Heart left ventricle (tissue), 16 donors: ENCODE data around the gene GPR141. TPM values are rescaled to one million over a fixed set of nuclear protein-coding genes. Genes with fewer than 3 reads are reported as not detected.

ENCODE experiments used
- ATAC-seq, 4 donors: fragments of 200-7000 bp; cut with Tn5 transposase; one replicate each; pipeline ENCODE4 v1.9.1; 2020 to 2022; ENCODE audit warnings: moderate library complexity in 4 of 4, mild to moderate bottlenecking in 3 of 4, moderate number of reproducible peaks in 1 of 4
- DNase-seq, 5 donors: peaks; one replicate each; pipeline ENCODE4 v3.0.0-alpha.2; 2020
- H3K27ac ChIP-seq, 12 donors: fragments of 200-600 bp; sonication (generic) in 4 of 12; one replicate each; pipeline versions ENCODE4 v1.5.0 to v1.8.0; 2016 to 2022; ENCODE audit warnings: mild to moderate bottlenecking in 2 of 12
- H3K27me3 ChIP-seq, 9 donors: fragments of 200-600 bp; sonication (generic) in 2 of 9; one replicate each; pipeline versions ENCODE4 v1.5.1 to v1.8.0; 2016 to 2022; ENCODE audit warnings: mild to moderate bottlenecking in 3 of 9
- H3K36me3 ChIP-seq, 9 donors: fragments of 200-600 bp; sonication (generic) in 2 of 9; one replicate each; pipeline versions ENCODE4 v1.5.0 to v1.8.0; 2018 to 2022; ENCODE audit warnings: mild to moderate bottlenecking in 2 of 9
- H3K4me1 ChIP-seq, 12 donors: fragments of 200-600 bp; sonication (generic) in 4 of 12; one replicate each; pipeline versions ENCODE4 v1.5.0 to v1.8.0; 2016 to 2022; ENCODE audit warnings: mild to moderate bottlenecking in 3 of 12
- H3K4me3 ChIP-seq, 12 donors: fragments of 200-600 bp; sonication (generic) in 4 of 12; one replicate each; pipeline versions ENCODE4 v1.5.0 to v1.8.0; 2017 to 2022; ENCODE audit warnings: mild to moderate bottlenecking in 9 of 12, moderate library complexity in 4 of 12
- H3K9me3 ChIP-seq, 12 donors: fragments of 200-600 bp; sonication (generic) in 4 of 12; one replicate each; pipeline versions ENCODE4 v1.5.0 to v1.8.0; 2016 to 2022; ENCODE audit warnings: mild to moderate bottlenecking in 1 of 12
- CTCF ChIP-seq, 12 donors: fragments of 200-600 bp; sonication (generic) in 4 of 12; IDR thresholded peaks; one replicate each; pipeline versions ENCODE4 v1.5.0 to v1.8.0; 2018 to 2022; ENCODE audit warnings: antibody characterized with exemption in 12 of 12, mild to moderate bottlenecking in 5 of 12
- POLR2A ChIP-seq, 2 donors: fragments of 450-650 bp; IDR thresholded peaks; one replicate each; pipeline ENCODE4 v1.6.1; 2017; ENCODE audit warnings: antibody characterized with exemption in 2 of 2, mild to moderate bottlenecking in 2 of 2, moderate library complexity in 2 of 2
- WGBS, 4 donors: extraction: QIAGEN DNeasy Blood & Tissue Kit in 2 of 4; methylation state at CpG; one replicate each; pipeline versions ENCODE4 v1.1.5 to v1.1.7; 2013 to 2018; 5-methylcytosine and 5-hydroxymethylcytosine counted together
- intact Hi-C, 10 donors: fragments of 100-400 bp; cut with DNase I; formaldehyde crosslinking; loops; one replicate each; pipeline versions ENCODE4 v1.11.1 to v1.14.2; 2022
- polyA plus RNA-seq, 2 donors: library from polyadenylated mRNA; stranded (reverse); fragments of 200-250 nt; gene quantifications; one replicate each; pipeline ENCODE4 v1.2.3, GENCODE V29; 2013
- total RNA-seq, 9 donors: library from RNA; depleted of rRNA in 2 of 9; stranded (reverse); fragments of >200 nt in 2 of 9; fragmentation: NEBNext Ultra II Directional in 3 of 9; extraction: Animal tissue kit (Norgen Biotek cat#: 25700) in 3 of 9; gene quantifications; one replicate each; pipeline versions ENCODE4 v1.1.0 to v1.2.4, GENCODE V29; 2016 to 2023
- donor health status: ischemic (EF 13 %, LVEDD 7.1; RV severe dilation, severe dysfunction).
- donor health status: healthy with polysubstance abuse.
- donor health status: DM: no; HTN: yes; CAD: no.
- donor health status: DM: no; HTN: no; CAD: no.
- donor health status: ischemic (EF 25% LVEDD 6.9; RV normal size, moderate dysfunction).
- donor health status: ischemic (EF 25% LVEDD 5.7; RV mildly dilated, moderate dysfunction).
- donor health status: healthy.
- donor health status: DM: yes; HTN: yes; CAD: no.
- donor health status: ischemic (EF 35%, LVEDD 5.7; RV mildly dilated, moderate dysfunction).
- donor health status: nonischemic (EF 11% LVEDD 7.7; RV severe dilation, severe dysfunction).
- donor health status: DM: yes; HTN: yes; CAD: no.
- donor health status: PGD.
- donor health status: ischemic (EF 29% LVEDD 5.4; RV normal size, mild dysfunction).
- donor health status: nonischemic (EF 23%, LVEDD 6.1; RV moderate dilation, normal function).

GPR141 gene
- total and polyA plus RNA-seq, 11 donors = 0.11 to 5.2 (median 0.53) TPM; not detected in 3

GRCh38 chr7:37769291-37769690, 85.7 kb downstream of the GPR141 start:
- Histone ChIP-seq H3K27ac (no peak overlapping the region), H3K4me1 (peaks cover 0 to 15% (median 0%) of the 10 kb centered on the region in 12 donors), H3K4me3 (no peak overlapping the region), H3K27me3 (no peaks in the 10 kb centered on the region), H3K36me3 (no peaks in the 10 kb centered on the region), H3K9me3 (no peaks in the 10 kb centered on the region)
- DNase-seq (no peak), ATAC-seq (no peak)
- 21 to 39% (median 31%) methylated on average over 1 of the region's 1 CpG for WGBS, 4 donors
- no peak for TF ChIP-seq POLR2A (IDR thresholded peaks at IDR 0.05)
- no peak for TF ChIP-seq CTCF (IDR thresholded peaks at IDR 0.05)
- intact Hi-C loops = no loop called here

GRCh38 chr7:37769726-37770125, 86.2 kb downstream of the GPR141 start:
- TF ChIP-seq POLR2A (IDR thresholded peaks at IDR 0.05) (no peak), CTCF (IDR thresholded peaks at IDR 0.05) (no peak)
- Histone ChIP-seq H3K4me3 (no peak overlapping the region), H3K9me3 (no peaks in the 10 kb centered on the region), H3K4me1 (peaks cover 0 to 15% (median 0%) of the 10 kb centered on the region in 12 donors), H3K36me3 (no peaks in the 10 kb centered on the region), H3K27me3 (no peaks in the 10 kb centered on the region), H3K27ac (no peak overlapping the region)
- intact Hi-C loops = no loop called here
- ATAC-seq = no peak
- WGBS, 4 donors = 92 to 96% (median 94%) methylated on average over 3 of the region's 3 CpGs
- no peak for DNase-seq

GRCh38 chr7:37770838-37771237, 87.3 kb downstream of the GPR141 start:
- intact Hi-C loops = no loop called here
- no peak for TF ChIP-seq POLR2A (IDR thresholded peaks at IDR 0.05)
- no peak for TF ChIP-seq CTCF (IDR thresholded peaks at IDR 0.05)
- DNase-seq (no peak), ATAC-seq (no peak)
- Histone ChIP-seq H3K27ac (no peak overlapping the region), H3K9me3 (peaks cover 0 to 6% (median 0%) of the 10 kb centered on the region in 12 donors), H3K4me1 (peaks cover 0 to 10% (median 0%) of the 10 kb centered on the region in 12 donors), H3K27me3 (no peaks in the 10 kb centered on the region), H3K36me3 (no peaks in the 10 kb centered on the region), H3K4me3 (no peak overlapping the region)
- 40 to 57% (median 48%) methylated on average over 6 of the region's 6 CpGs for WGBS, 4 donors

GRCh38 chr7:37771342-37771741, 87.8 kb downstream of the GPR141 start:
- no peak for ATAC-seq

More at GRCh38 chr7:37771342-37771741, 87.8 kb downstream of the GPR141 start:
- intact Hi-C loops = no loop called here
- no peak for DNase-seq
- no peak for TF ChIP-seq CTCF (IDR thresholded peaks at IDR 0.05)
- TF ChIP-seq POLR2A (IDR thresholded peaks at IDR 0.05) = no peak
- H3K9me3 ChIP-seq = peaks cover 0 to 8% (median 0%) of the 10 kb centered on the region in 12 donors
- WGBS, 4 donors = 55 to 79% (median 67%) methylated on average over 3 of the region's 3 CpGs
- H3K4me1 ChIP-seq = peaks cover 0 to 8% (median 0%) of the 10 kb centered on the region in 12 donors
- no peak overlapping the region for H3K27ac ChIP-seq
- H3K27me3 ChIP-seq = no peaks in the 10 kb centered on the region
- H3K4me3 ChIP-seq = no peak overlapping the region
- H3K36me3 ChIP-seq = no peaks in the 10 kb centered on the region
